HEK293 (cell line): ENCODE results near the gene TMOD2.

Experiments
- CTCF ChIP-seq: fragments of 450-650 bp; formaldehyde crosslinking; IDR thresholded peaks from 2 replicates; pipeline ENCODE4 v1.5.1; 2016; ENCODE audit warnings: missing biosample characterization, missing genetic modification characterization
- SETDB1 ChIP-seq: IDR thresholded peaks from one replicate; pipeline ENCODE4 v1.6.1; 2017; ENCODE audit warnings: mild to moderate bottlenecking, low read length, moderate library complexity, mixed read lengths; ENCODE audit not compliant: insufficient read length
- SP2 ChIP-seq: fragments of 450-650 bp; formaldehyde crosslinking; IDR thresholded peaks from 2 replicates; pipeline ENCODE4 v1.5.1; 2016; ENCODE audit warnings: missing biosample characterization, missing genetic modification characterization
- ZNF138 ChIP-seq: fragments of 450-650 bp; formaldehyde crosslinking; IDR thresholded peaks from 2 replicates; pipeline ENCODE4 v1.5.1; 2016; ENCODE audit warnings: missing biosample characterization, missing genetic modification characterization, borderline replicate concordance
- ZNF580 ChIP-seq: fragments of 450-650 bp; formaldehyde crosslinking; IDR thresholded peaks from 2 replicates; pipeline ENCODE4 v1.5.1; 2016; ENCODE audit warnings: missing biosample characterization, missing genetic modification characterization

DNA sequence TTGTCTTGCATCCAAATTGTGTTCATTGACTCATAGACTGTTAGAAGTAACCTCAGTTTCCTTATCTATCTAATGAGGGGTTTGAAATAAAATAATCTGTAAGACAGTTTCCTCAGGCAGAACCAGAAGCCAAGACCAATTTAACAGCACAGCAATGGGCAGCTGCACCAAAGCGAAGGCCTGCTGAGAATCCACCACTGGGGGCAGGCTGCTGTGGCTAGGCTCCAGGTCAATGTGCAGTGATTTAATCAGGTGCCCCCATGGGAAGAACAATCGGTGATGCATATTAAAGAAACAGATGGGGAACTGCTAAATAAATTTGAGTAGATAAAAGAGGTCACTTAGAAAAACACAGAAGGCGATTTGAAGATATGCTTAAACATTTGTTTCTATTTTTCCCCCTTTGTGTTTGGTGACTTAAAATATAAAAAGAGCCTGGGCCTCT lies 50.0 kb downstream of the TMOD2 start:
- TF ChIP-seq ZNF138 (tag by site-specific recombination) = no peak
- TF ChIP-seq SETDB1 = no peak
- no peak for TF ChIP-seq CTCF (tag by site-specific recombination)
- TF ChIP-seq SP2 (tag by site-specific recombination) = no peak
- no peak for TF ChIP-seq ZNF580 (tag by site-specific recombination)
